Measurements from ENCODE around the gene SMG6. TPM values are rescaled to one million over a fixed set of nuclear protein-coding genes. Genes with fewer than 3 reads are reported as not detected.

SMG6 gene
- total and polyA plus RNA-seq, 2 of the 4 experiments (the other 2 are of a cell fraction): 16.3 to 30.3 TPM

- intact Hi-C loops (cut with micrococcal nuclease): loop anchor here (2.0 kb wide), 2 partner anchors 21 to 33 kb away; no protein-coding TSS in a partner anchor
- ATAC-seq (ENCODE audit: low read depth): peak; percentile 21; the same call in 1 of the 2 replicates
- peaks cover 8% of the 10 kb centered on the region for H3K9me1 ChIP-seq (ENCODE audit: insufficient read depth, low read length)
These were observed 90.2 kb downstream of the SMG6 start for GRCh38 chr17:2213291-2213960.

More at GRCh38 chr17:2213291-2213960, 90.2 kb downstream of the SMG6 start:
- Histone ChIP-seq H2AFZ (replicated peaks; ENCODE audit: low read length, poor library complexity) (peak overlapping the region; percentile 21), H2BK20ac (ENCODE audit: low read depth, low read length) (peak overlapping the region; percentile 81), H4K91ac (ENCODE audit: insufficient read depth, low read depth, low read length) (peak overlapping the region; percentile 95), H2BK5ac (ENCODE audit: low read depth, low read length, poor library complexity, severe bottlenecking) (peak overlapping the region; percentile 95), H3K79me1 (ENCODE audit: low read depth in 1 of 2, low read length in 2 of 2) (peaks cover 29 to 58% of the 10 kb centered on the region in 2 experiments), H3K4ac (ENCODE audit: low read depth, low read length) (peak overlapping the region; percentile 100), H3K9ac (ENCODE audit: low read depth, low read length) (peak overlapping the region; percentile 91), H3K23ac (ENCODE audit: low read depth, low read length) (peak overlapping the region; percentile 86), H3K4me1 (ENCODE audit: control insufficient read depth, insufficient read depth, low read length) (peaks cover 17% of the 10 kb centered on the region), H4K5ac (ENCODE audit: low read depth, low read length) (peak overlapping the region; percentile 94), H3K27ac (ENCODE audit: insufficient read depth, low read length) (peak overlapping the region; percentile 95), H3K9me3 (ENCODE audit: control insufficient read depth, insufficient read depth, low read length) (no peaks in the 10 kb centered on the region), H2AK9ac (replicated peaks; ENCODE audit: low read depth, low read length, poor library complexity) (peak overlapping the region; percentile 91), H3K36me3 (ENCODE audit: control insufficient read depth, insufficient read depth, low read length) (peaks cover 2% of the 10 kb centered on the region; the same call in 1 of the 2 replicates), H3K18ac (ENCODE audit: low read depth, low read length) (peak overlapping the region; percentile 90), H3K27me3 (ENCODE audit: control insufficient read depth, insufficient read depth, low read length) (no peaks in the 10 kb centered on the region), H2AK5ac (ENCODE audit: low read depth, low read length) (peak overlapping the region; percentile 97), H3K14ac (replicated peaks; ENCODE audit: low read depth, low read length) (peak overlapping the region; percentile 89), H2BK120ac (ENCODE audit: low read depth, low read length) (peak overlapping the region; percentile 85), H3K4me2 (ENCODE audit: low read depth, low read length) (peak overlapping the region; percentile 91), H4K20me1 (ENCODE audit: insufficient read depth, low read length) (no peaks in the 10 kb centered on the region), H3K4me3 (ENCODE audit: insufficient read depth, low read depth, low read length) (0 out of 2 replicates have a peak overlapping the region, but pooled peaks have one; percentile 11), H4K8ac (ENCODE audit: low read depth in 2 of 2, low read length in 2 of 2) (peak overlapping the region; percentile 47 to 97), H2BK15ac (ENCODE audit: low read depth, low read length) (peak overlapping the region; percentile 75; the same call in 2 of the 3 replicates), H3K56ac (ENCODE audit: extremely low read depth, insufficient read depth, low read length) (peak overlapping the region; percentile 97)
- TF ChIP-seq SMC3 (IDR thresholded peaks at IDR 0.05; ENCODE audit: low read depth, low read length) (no peak), CHD1 (IDR thresholded peaks at IDR 0.05; ENCODE audit: low read depth, low read length) (no peak), MAZ (IDR thresholded peaks at IDR 0.05; ENCODE audit: borderline replicate concordance, low read depth, low read length) (no peak), MAFK (IDR thresholded peaks at IDR 0.05; ENCODE audit: low read depth, low read length) (no peak), POLR2A (IDR thresholded peaks at IDR 0.05; ENCODE audit: low read depth, low read length) (no peak; the same call in 1 of the 2 replicates), RAD21 (IDR thresholded peaks at IDR 0.05; ENCODE audit: low read length) (no peak)
- TF ChIP-seq, protein P1, sequence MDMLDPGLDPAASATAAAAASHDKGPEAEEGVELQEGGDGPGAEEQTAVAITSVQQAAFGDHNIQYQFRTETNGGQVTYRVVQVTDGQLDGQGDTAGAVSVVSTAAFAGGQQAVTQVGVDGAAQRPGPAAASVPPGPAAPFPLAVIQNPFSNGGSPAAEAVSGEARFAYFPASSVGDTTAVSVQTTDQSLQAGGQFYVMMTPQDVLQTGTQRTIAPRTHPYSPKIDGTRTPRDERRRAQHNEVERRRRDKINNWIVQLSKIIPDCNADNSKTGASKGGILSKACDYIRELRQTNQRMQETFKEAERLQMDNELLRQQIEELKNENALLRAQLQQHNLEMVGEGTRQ (IDR thresholded peaks at IDR 0.05; ENCODE audit: low read depth, low read length): no peak
- TF ChIP-seq, protein P2, sequence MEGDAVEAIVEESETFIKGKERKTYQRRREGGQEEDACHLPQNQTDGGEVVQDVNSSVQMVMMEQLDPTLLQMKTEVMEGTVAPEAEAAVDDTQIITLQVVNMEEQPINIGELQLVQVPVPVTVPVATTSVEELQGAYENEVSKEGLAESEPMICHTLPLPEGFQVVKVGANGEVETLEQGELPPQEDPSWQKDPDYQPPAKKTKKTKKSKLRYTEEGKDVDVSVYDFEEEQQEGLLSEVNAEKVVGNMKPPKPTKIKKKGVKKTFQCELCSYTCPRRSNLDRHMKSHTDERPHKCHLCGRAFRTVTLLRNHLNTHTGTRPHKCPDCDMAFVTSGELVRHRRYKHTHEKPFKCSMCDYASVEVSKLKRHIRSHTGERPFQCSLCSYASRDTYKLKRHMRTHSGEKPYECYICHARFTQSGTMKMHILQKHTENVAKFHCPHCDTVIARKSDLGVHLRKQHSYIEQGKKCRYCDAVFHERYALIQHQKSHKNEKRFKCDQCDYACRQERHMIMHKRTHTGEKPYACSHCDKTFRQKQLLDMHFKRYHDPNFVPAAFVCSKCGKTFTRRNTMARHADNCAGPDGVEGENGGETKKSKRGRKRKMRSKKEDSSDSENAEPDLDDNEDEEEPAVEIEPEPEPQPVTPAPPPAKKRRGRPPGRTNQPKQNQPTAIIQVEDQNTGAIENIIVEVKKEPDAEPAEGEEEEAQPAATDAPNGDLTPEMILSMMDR (conservative IDR thresholded peaks at IDR 0.05; ENCODE audit: low read depth, low read length): no peak
- WGBS, 2 experiments (ENCODE audit: extremely low coverage in 2 of 2, insufficient read length in 1 of 2): 12% methylated on average over 3 of the region's 11 CpGs; no CpG with 5 or more reads in 1 of the 2 experiments
- dilution Hi-C loops (cut with HindIII; ENCODE audit: low sequenced_read_pairs, unreplicated experiment): no loop called here
- peak; percentile 71 for DNase-seq
- POLR2A ChIA-PET (ENCODE audit: unreplicated experiment): interaction anchor here (0.5 to 1.5 kb wide), 4 partner anchors 9 to 497 kb away, joined by 3 to 7 read pairs (median 4); no protein-coding TSS in a partner anchor
- in situ Hi-C loops (cut with MboI; ENCODE audit: low sequenced_read_pairs): no loop called here
- no TSS peak for BruUV-seq (replicated peaks)
- CTCF ChIA-PET: interaction anchor here (0.6 to 1.8 kb wide), 7 partner anchors 10 to 92 kb away, joined by 3 to 7 read pairs (median 3); no protein-coding TSS in a partner anchor
